Bronchial epithelial cell (primary cell): ENCODE results near the gene ZNF26. TPM values are rescaled to one million over a fixed set of nuclear protein-coding genes. Genes with fewer than 3 reads are reported as not detected.

Experiments
- DNase-seq: peaks from one replicate; pipeline ENCODE4 v3.0.0-alpha.2; 2010; ENCODE audit warnings: low read depth
- FAIRE-seq: peaks from 2 replicates; lab custom pipeline; 2011; peaks lifted over from hg19 to GRCh38; lab: Jason Lieb, UNC
- H3K27me3 ChIP-seq: 2 replicates; pipeline ENCODE4 v1.5.1; 2011; ENCODE audit warnings: low read length; ENCODE audit not compliant: control insufficient read depth, insufficient read depth
- H3K36me3 ChIP-seq: 2 replicates; pipeline ENCODE4 v1.5.1; 2011; ENCODE audit warnings: low read length; ENCODE audit not compliant: control insufficient read depth, insufficient read depth
- H3K4me3 ChIP-seq: 2 replicates; pipeline ENCODE4 v1.5.1; 2011; ENCODE audit warnings: mild to moderate bottlenecking, low read depth, low read length, control low read depth
- CTCF ChIP-seq: IDR thresholded peaks from 2 replicates; pipeline ENCODE4 v1.5.1; 2011; ENCODE audit warnings: mild to moderate bottlenecking, moderate library complexity, low read length, control low read depth, inconsistent platforms; ENCODE audit not compliant: insufficient read depth, severe bottlenecking
- total RNA-seq: library from RNA; depleted of rRNA; stranded (reverse); fragments of >200 nt; gene quantifications from 2 replicates; pipeline ENCODE4 v1.2.1, GENCODE V29; 2014

ZNF26 gene
- total RNA-seq, 1 donor from 2014 or later, result 13.4 TPM

- H3K4me3 ChIP-seq, result peak overlapping the region; percentile 72
- peaks cover 4% of the 10 kb centered on the region for H3K36me3 ChIP-seq
- DNase-seq (no peak), FAIRE-seq (no peak)
- no peaks in the 10 kb centered on the region for H3K27me3 ChIP-seq
- TF ChIP-seq CTCF, result no peak
Measured at GRCh38 chr12:133038118-133038709, 52.0 kb downstream of the ZNF26 start.

GRCh38 chr12:133046698-133047097 is 60.5 kb downstream of the ZNF26 start:
- no peaks in the 10 kb centered on the region for H3K27me3 ChIP-seq

GRCh38 chr12:133057446-133057845 is 71.3 kb downstream of the ZNF26 start:
- DNase-seq (no peak), FAIRE-seq (no peak)
- TF ChIP-seq CTCF, result no peak
- Histone ChIP-seq H3K4me3 (no peak overlapping the region), H3K27me3 (no peaks in the 10 kb centered on the region), H3K36me3 (no peaks in the 10 kb centered on the region)

More at GRCh38 chr12:133046698-133047097, 60.5 kb downstream of the ZNF26 start:
- TF ChIP-seq CTCF, result no peak
- FAIRE-seq, result no peak
- Histone ChIP-seq H3K4me3 (no peak overlapping the region), H3K36me3 (peaks cover 21% of the 10 kb centered on the region)
- DNase-seq, result no peak

- Histone ChIP-seq H3K27me3 (no peaks in the 10 kb centered on the region), H3K36me3 (no peaks in the 10 kb centered on the region), H3K4me3 (no peak overlapping the region)
- DNase-seq (no peak), FAIRE-seq (no peak)
- no peak for TF ChIP-seq CTCF
Measured at GRCh38 chr12:133058203-133059113, 72.3 kb downstream of the ZNF26 start.

GRCh38 chr12:133061954-133062353 is 75.8 kb downstream of the ZNF26 start:
- TF ChIP-seq CTCF, result no peak
- Histone ChIP-seq H3K27me3 (no peaks in the 10 kb centered on the region), H3K4me3 (no peak overlapping the region), H3K36me3 (no peaks in the 10 kb centered on the region)
- no peak for FAIRE-seq
- no peak for DNase-seq
